SJSA1 (cell line): Measurements from ENCODE around the gene IDH3A. TPM values are rescaled to one million over a fixed set of nuclear protein-coding genes. Genes with fewer than 3 reads are reported as not detected.
A peak's percentile ranks its signal among the peaks of the same experiment; 100 is the strongest.

Experiments used
- DNase-seq, 2 experiments: peaks; one replicate each; pipeline ENCODE4 v3.0.0-alpha.2; 2015 to 2020; ENCODE audit warnings: low spot score in 2 of 2, low read depth in 1 of 2
- H3K27ac ChIP-seq: fragments of 250-450 bp; sonication (Bioruptor Pico); 2 replicates; pipeline ENCODE4 v1.5.1; 2020; ENCODE audit warnings: mild to moderate bottlenecking, moderate library complexity
- H3K27me3 ChIP-seq: fragments of 250-450 bp; sonication (Bioruptor Pico); replicated peaks from 2 replicates; pipeline ENCODE4 v1.5.1; 2020; ENCODE audit warnings: mild to moderate bottlenecking, moderate library complexity
- H3K36me3 ChIP-seq: fragments of 250-450 bp; sonication (Bioruptor Pico); 2 replicates; pipeline ENCODE4 v1.5.1; 2020; ENCODE audit warnings: mild to moderate bottlenecking
- H3K4me1 ChIP-seq: fragments of 250-450 bp; sonication (Bioruptor Pico); replicated peaks from 2 replicates; pipeline ENCODE4 v1.6.1; 2021; ENCODE audit warnings: mild to moderate bottlenecking
- H3K4me3 ChIP-seq: fragments of 250-450 bp; sonication (Bioruptor Pico); 2 replicates; pipeline ENCODE4 v1.5.1; 2020; ENCODE audit warnings: mild to moderate bottlenecking
- H3K9me3 ChIP-seq: fragments of 250-450 bp; sonication (Bioruptor Pico); replicated peaks from 2 replicates; pipeline ENCODE4 v1.5.1; 2020; ENCODE audit warnings: mild to moderate bottlenecking
- total RNA-seq: library from RNA; depleted of rRNA; stranded (reverse); fragments of >200 nt; shearing (Covaris generic); gene quantifications from 2 replicates; pipeline ENCODE4 v1.2.3, GENCODE V29; 2014

IDH3A gene
- total RNA-seq, 1 experiment from 2014 or later, result 64.6 TPM

GRCh38 chr15:78192826-78193594, 43.8 kb downstream of the IDH3A start:
- H3K4me1 ChIP-seq, result no peaks in the 10 kb centered on the region
- no peaks in the 10 kb centered on the region for H3K27me3 ChIP-seq
- no peak overlapping the region for H3K4me3 ChIP-seq
- H3K27ac ChIP-seq, result no peak overlapping the region
- no peak for DNase-seq
- H3K9me3 ChIP-seq, result peaks cover 7% of the 10 kb centered on the region; the same call in 1 of the 2 replicates
- no peaks in the 10 kb centered on the region for H3K36me3 ChIP-seq

- Histone ChIP-seq H3K9me3 (peaks cover 7% of the 10 kb centered on the region; the same call in 1 of the 2 replicates), H3K27ac (no peak overlapping the region), H3K27me3 (no peaks in the 10 kb centered on the region), H3K36me3 (no peaks in the 10 kb centered on the region), H3K4me1 (no peaks in the 10 kb centered on the region), H3K4me3 (no peak overlapping the region)
- DNase-seq, result no peak
Observed at GRCh38 chr15:78193731-78194567, 44.8 kb downstream of the IDH3A start.

- Histone ChIP-seq H3K4me3 (no peak overlapping the region), H3K4me1 (no peaks in the 10 kb centered on the region), H3K36me3 (no peaks in the 10 kb centered on the region), H3K9me3 (peaks cover 7% of the 10 kb centered on the region; the same call in 1 of the 2 replicates), H3K27me3 (no peaks in the 10 kb centered on the region), H3K27ac (no peak overlapping the region)
- DNase-seq, result no peak
Observed at GRCh38 chr15:78194568-78194925, 45.4 kb downstream of the IDH3A start.

- Histone ChIP-seq H3K4me1 (no peaks in the 10 kb centered on the region), H3K27me3 (no peaks in the 10 kb centered on the region), H3K9me3 (peaks cover 7% of the 10 kb centered on the region; the same call in 1 of the 2 replicates), H3K36me3 (no peaks in the 10 kb centered on the region), H3K4me3 (no peak overlapping the region), H3K27ac (no peak overlapping the region)
- peak in 1 of 2 experiments; percentile 22 for DNase-seq
Observed at GRCh38 chr15:78195735-78196201, 46.6 kb downstream of the IDH3A start.

- Histone ChIP-seq H3K36me3 (no peaks in the 10 kb centered on the region), H3K9me3 (no peaks in the 10 kb centered on the region), H3K4me1 (no peaks in the 10 kb centered on the region), H3K4me3 (no peak overlapping the region), H3K27me3 (no peaks in the 10 kb centered on the region), H3K27ac (no peak overlapping the region)
- peak in 1 of 2 experiments; percentile 21 for DNase-seq
Observed at GRCh38 chr15:78197632-78198031, 48.5 kb downstream of the IDH3A start.

GRCh38 chr15:78200276-78200930, 51.2 kb downstream of the IDH3A start:
- no peaks in the 10 kb centered on the region for H3K27me3 ChIP-seq
- H3K36me3 ChIP-seq, result no peaks in the 10 kb centered on the region
- H3K4me1 ChIP-seq, result no peaks in the 10 kb centered on the region
- H3K4me3 ChIP-seq, result no peak overlapping the region
- no peak overlapping the region for H3K27ac ChIP-seq
- DNase-seq, result peak in 1 of 2 experiments; percentile 32
- H3K9me3 ChIP-seq, result no peaks in the 10 kb centered on the region

- Histone ChIP-seq H3K9me3 (no peaks in the 10 kb centered on the region), H3K36me3 (no peaks in the 10 kb centered on the region), H3K4me1 (peaks cover 4% of the 10 kb centered on the region; the same call in 1 of the 2 replicates), H3K27me3 (no peaks in the 10 kb centered on the region), H3K27ac (no peak overlapping the region), H3K4me3 (no peak overlapping the region)
- peak in 1 of 2 experiments; percentile 30 for DNase-seq
Observed at GRCh38 chr15:78201281-78202190, 52.4 kb downstream of the IDH3A start.

GRCh38 chr15:78203346-78204225, 54.4 kb downstream of the IDH3A start:
- no peaks in the 10 kb centered on the region for H3K36me3 ChIP-seq
- H3K4me1 ChIP-seq, result peaks cover 13% of the 10 kb centered on the region; the same call in 1 of the 2 replicates
- no peak overlapping the region for H3K4me3 ChIP-seq
- DNase-seq, result no peak
- no peaks in the 10 kb centered on the region for H3K9me3 ChIP-seq
- no peaks in the 10 kb centered on the region for H3K27me3 ChIP-seq
- no peak overlapping the region for H3K27ac ChIP-seq

- no peaks in the 10 kb centered on the region for H3K27me3 ChIP-seq
- no peak for DNase-seq
Observed at GRCh38 chr15:78204351-78205309, 55.5 kb downstream of the IDH3A start.

GRCh38 chr15:78205337-78205736, 56.2 kb downstream of the IDH3A start:
- no peaks in the 10 kb centered on the region for H3K9me3 ChIP-seq
- H3K4me3 ChIP-seq, result no peak overlapping the region
- H3K27ac ChIP-seq, result no peak overlapping the region
- peaks cover 13% of the 10 kb centered on the region; the same call in 1 of the 2 replicates for H3K4me1 ChIP-seq
- no peaks in the 10 kb centered on the region for H3K36me3 ChIP-seq
- no peaks in the 10 kb centered on the region for H3K27me3 ChIP-seq
- no peak for DNase-seq

More at GRCh38 chr15:78204351-78205309, 55.5 kb downstream of the IDH3A start:
- peaks cover 13% of the 10 kb centered on the region; the same call in 1 of the 2 replicates for H3K4me1 ChIP-seq
- no peaks in the 10 kb centered on the region for H3K36me3 ChIP-seq
- no peaks in the 10 kb centered on the region for H3K9me3 ChIP-seq
- no peak overlapping the region for H3K4me3 ChIP-seq
- no peak overlapping the region for H3K27ac ChIP-seq

- Histone ChIP-seq H3K4me1 (peaks cover 13% of the 10 kb centered on the region; the same call in 1 of the 2 replicates), H3K27ac (no peak overlapping the region), H3K9me3 (no peaks in the 10 kb centered on the region), H3K4me3 (no peak overlapping the region), H3K36me3 (no peaks in the 10 kb centered on the region), H3K27me3 (no peaks in the 10 kb centered on the region)
- DNase-seq, result no peak
Observed at GRCh38 chr15:78205856-78206255, 56.7 kb downstream of the IDH3A start.
